B cell (primary cell): ENCODE data around the gene ZNF462.

Source experiments
- CTCF ChIP-seq: fragments of 200-600 bp; IDR thresholded peaks from one replicate; pipeline ENCODE4 v1.8.0; 2022; ENCODE audit warnings: antibody characterized with exemption, mild to moderate bottlenecking
- EZH2 ChIP-seq: IDR thresholded peaks from 2 replicates; pipeline ENCODE4 v1.6.1; 2012; ENCODE audit warnings: borderline replicate concordance, low read depth, mild to moderate bottlenecking, moderate library complexity, low read length; ENCODE audit not compliant: insufficient read depth, poor library complexity, severe bottlenecking

DNA sequence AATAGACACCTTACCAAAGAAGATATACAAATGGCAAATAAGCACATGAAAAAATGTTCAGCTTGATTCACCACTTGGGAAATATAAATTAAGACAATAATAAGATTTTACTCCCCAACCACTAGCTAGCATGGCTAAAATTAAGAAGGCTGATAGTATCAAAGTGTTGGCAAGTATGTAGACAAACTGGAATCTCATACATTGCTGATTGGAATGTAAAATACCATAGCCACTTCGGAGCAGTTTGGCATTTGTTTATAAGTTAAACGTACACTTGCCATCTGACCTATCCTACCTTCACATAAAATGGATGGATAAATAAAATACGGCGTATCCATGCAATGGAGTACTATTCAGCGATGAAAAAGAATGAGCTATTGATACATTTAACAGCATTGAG is 129.2 kb downstream of the ZNF462 start:
- TF ChIP-seq CTCF, result no peak
- TF ChIP-seq EZH2, result no peak
